Endometrial microvascular endothelial cells (primary cell): ENCODE data around the gene SOX8. TPM values are rescaled to one million over a fixed set of nuclear protein-coding genes. Genes with fewer than 3 reads are reported as not detected.

ENCODE experiments used
- in situ Hi-C: cut with HindIII; loops from 2 replicates; pipeline ENCODE4 v1.10.0; 2017; ENCODE audit warnings: low sequenced_read_pairs, low pct_unique_long_range_greater_than_20kb; ENCODE audit errors: inconsistent ontology term
- total RNA-seq: library from RNA; depleted of rRNA; stranded (reverse); fragments of >200 nt; gene quantifications from one replicate; pipeline ENCODE4 v1.2.3, GENCODE V29; 2015; ENCODE audit errors: inconsistent ontology term

Gene SOX8
- total RNA-seq, 1 donor from 2014 or later = not detected

DNA sequence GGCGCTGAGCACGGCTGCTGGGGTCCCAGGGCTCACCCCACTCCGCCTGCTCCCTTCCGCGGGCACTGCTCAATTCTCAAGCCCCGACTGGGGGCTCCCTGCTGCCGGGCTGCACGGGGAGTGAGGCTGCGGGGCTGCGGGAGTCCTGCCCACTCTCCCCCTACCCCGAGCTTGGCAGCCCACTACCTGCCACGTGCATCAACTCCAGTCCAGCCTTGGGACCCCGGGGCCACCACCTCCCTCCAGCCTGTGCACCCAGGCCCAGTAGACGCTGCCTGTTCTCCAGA lies 47.6 kb downstream of the SOX8 start:
- in situ Hi-C loops = no loop called here

DNA sequence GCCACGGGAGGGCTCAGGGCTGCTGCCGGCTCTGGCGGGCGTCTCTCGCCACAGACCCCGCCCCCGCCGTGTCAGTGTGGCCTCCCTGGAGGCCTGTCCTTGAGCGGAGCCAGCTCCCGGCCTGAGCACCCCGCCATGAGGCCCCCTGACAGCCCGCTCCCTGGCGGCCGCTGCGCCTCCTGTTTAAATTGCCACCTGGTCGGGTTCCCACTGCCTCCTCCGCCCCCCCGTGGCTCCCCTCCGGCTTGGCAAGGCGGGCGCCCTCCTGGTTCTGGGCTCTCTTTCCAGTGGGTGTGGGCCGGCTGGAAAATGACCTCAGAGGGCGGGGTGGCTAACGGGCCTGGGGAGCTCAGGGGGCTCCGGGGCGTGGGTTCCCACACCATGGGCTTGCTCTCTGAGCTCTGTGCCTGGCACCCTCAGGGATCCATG lies 48.9 kb downstream of the SOX8 start:
- in situ Hi-C loops = no loop called here

DNA sequence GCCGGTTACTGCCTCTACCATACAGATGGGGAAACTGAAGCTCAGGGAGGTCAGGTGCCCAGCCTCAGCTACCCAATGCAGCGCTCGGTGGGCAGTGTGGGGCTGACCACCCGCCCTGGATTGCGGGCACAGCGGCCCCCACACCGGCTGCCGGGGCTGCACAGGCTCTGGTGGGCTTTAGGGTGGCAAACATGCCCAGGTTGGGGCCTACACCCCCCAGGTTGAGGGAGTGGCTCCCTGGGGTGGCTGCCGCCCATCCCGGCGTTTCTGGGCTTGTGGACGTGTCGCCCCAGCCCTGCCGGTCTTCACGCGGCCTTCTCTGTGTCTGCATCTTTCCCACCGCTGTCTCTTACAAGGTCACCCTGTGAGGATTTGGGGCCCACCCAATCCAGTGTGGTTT lies 50.1 kb downstream of the SOX8 start:
- in situ Hi-C loops = no loop called here

DNA sequence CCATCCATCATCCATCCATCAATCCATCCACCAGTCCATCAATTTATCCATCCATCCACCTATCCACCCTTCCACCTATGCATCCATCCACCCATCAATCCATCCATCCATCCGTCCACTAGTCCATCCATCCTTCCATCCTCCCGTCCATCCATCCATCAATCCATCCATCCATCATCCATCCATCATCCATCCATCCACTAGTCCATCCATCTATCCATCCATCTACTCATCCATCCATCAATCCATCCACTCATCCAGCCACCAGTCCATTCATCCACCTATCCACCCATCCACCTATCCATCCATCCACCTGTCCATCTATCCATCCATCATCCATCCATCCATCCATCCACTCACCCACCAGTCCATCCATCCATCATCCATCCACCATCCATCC lies 51.0 kb downstream of the SOX8 start:
- in situ Hi-C loops = no loop called here

DNA sequence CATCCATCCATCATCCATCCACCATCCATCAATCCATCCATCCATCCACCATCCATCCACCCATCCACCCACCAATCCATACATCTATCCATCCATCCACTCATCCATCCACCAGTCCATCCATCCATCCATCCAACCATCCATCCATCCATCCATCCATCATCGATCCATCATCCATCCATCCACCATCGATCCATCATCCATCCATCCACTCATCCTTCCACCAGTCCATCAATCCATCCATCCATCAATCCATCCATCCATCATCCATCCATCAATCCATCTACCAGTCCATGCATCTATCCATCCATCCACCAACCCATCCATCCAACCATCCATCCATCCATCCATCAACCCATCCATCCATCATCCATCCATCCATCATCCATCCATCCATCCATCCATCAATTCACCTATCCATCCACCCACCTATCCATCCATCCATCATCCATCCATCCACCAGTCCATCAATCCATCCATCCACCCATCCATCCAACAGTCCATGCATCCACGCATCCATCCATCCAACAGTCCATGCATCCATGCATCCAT lies 51.6 kb downstream of the SOX8 start:
- in situ Hi-C loops = no loop called here

DNA sequence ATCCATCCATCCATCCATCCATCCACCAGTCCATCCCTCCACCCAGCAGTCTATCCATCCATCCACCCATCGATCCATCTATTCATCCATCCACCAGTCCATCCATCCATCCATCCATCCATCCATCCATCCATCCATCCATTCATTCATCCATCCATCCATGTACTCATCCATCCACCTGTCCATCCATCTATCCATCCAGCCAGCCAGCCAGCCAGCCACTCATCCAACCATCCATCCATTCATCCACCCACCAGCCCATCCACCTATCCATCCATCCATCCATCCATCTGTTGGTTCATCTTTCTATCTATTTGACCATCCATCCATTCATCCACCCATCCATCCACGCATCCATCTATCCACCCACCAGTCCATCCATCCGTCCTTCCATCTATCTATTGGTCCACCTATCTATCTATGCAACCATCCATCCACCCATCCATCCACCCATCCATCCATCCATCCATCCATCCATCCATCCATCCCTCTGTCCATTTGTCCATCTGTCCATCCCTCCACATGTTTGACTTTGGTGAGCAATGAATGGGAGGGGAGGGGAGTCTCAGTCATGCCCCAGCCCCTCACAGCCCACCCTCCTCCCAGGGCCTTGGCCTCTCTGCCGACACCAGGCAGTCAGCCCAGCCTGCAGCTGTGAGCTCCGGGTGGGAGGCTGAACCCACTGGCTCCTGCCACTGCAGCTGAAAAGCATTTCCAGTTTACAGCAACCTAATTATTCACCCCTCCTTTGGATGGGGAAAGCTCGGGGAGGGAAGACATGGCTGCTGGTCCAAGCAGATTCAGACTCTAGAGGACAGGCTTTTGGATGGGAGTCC lies 52.9 kb downstream of the SOX8 start:
- in situ Hi-C loops = no loop called here

DNA sequence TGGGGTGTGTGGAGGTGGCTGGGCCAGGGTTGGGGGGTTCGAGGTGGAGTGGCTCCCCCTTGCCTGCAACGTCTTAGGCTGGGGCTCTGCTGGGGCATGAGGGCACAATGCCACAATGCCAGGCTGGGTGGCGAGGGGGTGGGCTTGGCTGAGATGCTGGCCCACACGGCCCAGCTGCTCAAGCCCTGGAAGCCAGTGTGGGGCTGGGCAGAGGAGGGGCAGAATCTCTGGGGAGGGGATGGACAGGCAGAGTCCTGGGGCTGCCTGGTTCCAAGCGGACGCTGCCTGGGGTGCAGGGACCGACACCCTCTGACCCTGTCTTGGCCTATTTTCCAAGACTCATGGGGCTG lies 53.5 kb downstream of the SOX8 start:
- in situ Hi-C loops = no loop called here

DNA sequence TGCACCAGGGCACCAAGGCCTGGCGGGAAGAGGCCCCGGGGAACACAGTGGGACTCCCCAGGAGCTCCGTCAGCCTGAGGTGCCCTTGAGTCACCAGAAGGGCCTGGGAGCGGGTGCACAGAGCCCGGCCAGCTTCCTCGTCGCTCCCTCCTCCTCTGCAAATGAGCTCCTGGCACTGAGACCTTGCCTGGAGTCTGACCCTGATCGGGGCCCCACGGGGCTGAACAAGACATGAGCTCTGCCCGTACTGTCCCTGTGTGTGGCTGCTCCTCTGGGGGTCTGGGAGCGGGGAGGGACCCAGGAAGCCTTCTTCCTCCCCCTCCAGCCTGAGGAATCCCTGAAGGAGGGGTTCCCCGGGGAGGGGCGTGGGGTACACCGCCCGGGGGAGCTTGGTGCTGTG lies 54.6 kb downstream of the SOX8 start:
- in situ Hi-C loops = no loop called here

Other genes with a start within 250 kb of the SOX8 start
- gene CIAO3, start 240.8 kb upstream of the SOX8 start, total RNA-seq = 34.5 TPM
- not detected for gene MSLN, start 221.0 kb upstream of the SOX8 start, total RNA-seq
- gene RPUSD1, start 193.4 kb upstream of the SOX8 start, total RNA-seq = 77.6 TPM
- gene CHTF18, start 193.2 kb upstream of the SOX8 start, total RNA-seq = 33.9 TPM
- not detected for gene GNG13, start 181.0 kb upstream of the SOX8 start, total RNA-seq
- 6.3 TPM for gene LMF1, start 10.8 kb upstream of the SOX8 start, total RNA-seq
- gene SSTR5, start 91.0 kb downstream of the SOX8 start, total RNA-seq = not detected
- not detected for gene C1QTNF8, start 114.5 kb downstream of the SOX8 start, total RNA-seq
- 0.09 TPM for gene CACNA1H, start 171.3 kb downstream of the SOX8 start, total RNA-seq
- not detected for gene TPSG1, start 243.5 kb downstream of the SOX8 start, total RNA-seq
- gene TPSB2, start 248.4 kb downstream of the SOX8 start, total RNA-seq = not detected